ENCODE data around the gene SORL1.

DNA sequence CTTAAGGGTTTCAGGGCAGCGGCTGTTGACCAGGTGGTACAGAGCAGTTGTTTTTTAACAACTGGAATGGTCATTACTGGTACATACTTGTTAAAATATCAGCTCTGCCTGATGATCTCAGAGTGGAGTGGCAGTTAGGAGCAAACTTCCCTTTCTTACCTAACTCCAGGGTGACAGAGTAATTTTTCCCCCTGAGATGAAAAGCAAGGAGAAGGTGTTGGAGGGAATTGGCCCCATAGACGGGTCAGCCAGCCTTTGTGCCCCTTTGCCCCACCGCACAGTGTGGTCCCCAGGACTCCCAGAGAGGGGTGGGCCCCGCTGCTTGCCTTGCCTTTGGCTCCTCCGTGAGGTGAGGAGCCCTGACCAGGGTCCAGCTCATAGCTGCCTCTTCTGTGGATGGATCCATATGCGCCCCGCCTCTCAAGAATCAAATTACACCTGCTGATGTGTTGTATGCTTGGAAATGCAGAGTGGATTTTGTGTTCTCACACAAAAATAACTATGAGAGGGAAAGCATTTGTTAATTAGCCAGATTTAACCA is 27.7 kb downstream of the SORL1 start:
- TF ChIP-seq, protein P1, sequence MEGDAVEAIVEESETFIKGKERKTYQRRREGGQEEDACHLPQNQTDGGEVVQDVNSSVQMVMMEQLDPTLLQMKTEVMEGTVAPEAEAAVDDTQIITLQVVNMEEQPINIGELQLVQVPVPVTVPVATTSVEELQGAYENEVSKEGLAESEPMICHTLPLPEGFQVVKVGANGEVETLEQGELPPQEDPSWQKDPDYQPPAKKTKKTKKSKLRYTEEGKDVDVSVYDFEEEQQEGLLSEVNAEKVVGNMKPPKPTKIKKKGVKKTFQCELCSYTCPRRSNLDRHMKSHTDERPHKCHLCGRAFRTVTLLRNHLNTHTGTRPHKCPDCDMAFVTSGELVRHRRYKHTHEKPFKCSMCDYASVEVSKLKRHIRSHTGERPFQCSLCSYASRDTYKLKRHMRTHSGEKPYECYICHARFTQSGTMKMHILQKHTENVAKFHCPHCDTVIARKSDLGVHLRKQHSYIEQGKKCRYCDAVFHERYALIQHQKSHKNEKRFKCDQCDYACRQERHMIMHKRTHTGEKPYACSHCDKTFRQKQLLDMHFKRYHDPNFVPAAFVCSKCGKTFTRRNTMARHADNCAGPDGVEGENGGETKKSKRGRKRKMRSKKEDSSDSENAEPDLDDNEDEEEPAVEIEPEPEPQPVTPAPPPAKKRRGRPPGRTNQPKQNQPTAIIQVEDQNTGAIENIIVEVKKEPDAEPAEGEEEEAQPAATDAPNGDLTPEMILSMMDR (conservative IDR thresholded peaks at IDR 0.05; ENCODE audit: low read length): no peak
- TF ChIP-seq EZH2phosphoT487 (IDR thresholded peaks at IDR 0.05; ENCODE audit: borderline replicate concordance): no peak

Data from Loucy (cell line).